ENCODE data around the gene PJA2.

DNA sequence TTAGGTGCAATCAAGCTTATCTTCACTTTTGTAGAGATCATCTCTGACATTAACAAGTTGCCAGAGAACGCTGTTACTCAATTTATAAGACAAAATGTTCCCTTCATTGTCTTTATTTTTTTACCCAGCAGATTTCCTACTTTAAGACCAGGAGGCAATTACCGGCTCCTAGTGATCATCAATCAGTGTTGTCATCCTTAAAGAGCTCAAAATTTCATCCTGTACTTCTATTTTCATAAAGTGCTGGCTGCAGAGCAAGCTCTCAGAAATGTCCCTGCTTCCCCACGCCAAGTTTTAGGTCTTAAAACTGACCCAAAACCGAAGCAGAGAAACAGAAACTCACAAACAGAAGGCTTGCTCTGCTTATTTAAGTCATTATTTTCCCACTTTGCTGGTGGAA lies 82.9 kb downstream of the PJA2 start:
- TF ChIP-seq, protein P1, sequence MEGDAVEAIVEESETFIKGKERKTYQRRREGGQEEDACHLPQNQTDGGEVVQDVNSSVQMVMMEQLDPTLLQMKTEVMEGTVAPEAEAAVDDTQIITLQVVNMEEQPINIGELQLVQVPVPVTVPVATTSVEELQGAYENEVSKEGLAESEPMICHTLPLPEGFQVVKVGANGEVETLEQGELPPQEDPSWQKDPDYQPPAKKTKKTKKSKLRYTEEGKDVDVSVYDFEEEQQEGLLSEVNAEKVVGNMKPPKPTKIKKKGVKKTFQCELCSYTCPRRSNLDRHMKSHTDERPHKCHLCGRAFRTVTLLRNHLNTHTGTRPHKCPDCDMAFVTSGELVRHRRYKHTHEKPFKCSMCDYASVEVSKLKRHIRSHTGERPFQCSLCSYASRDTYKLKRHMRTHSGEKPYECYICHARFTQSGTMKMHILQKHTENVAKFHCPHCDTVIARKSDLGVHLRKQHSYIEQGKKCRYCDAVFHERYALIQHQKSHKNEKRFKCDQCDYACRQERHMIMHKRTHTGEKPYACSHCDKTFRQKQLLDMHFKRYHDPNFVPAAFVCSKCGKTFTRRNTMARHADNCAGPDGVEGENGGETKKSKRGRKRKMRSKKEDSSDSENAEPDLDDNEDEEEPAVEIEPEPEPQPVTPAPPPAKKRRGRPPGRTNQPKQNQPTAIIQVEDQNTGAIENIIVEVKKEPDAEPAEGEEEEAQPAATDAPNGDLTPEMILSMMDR (IDR thresholded peaks at IDR 0.05; ENCODE audit: low read depth, low read length, missing input control): no peak
- no peak for TF ChIP-seq JUND (IDR thresholded peaks at IDR 0.05)
- no peak for TF ChIP-seq YY1 (IDR thresholded peaks at IDR 0.05)
- TF ChIP-seq, protein P2, sequence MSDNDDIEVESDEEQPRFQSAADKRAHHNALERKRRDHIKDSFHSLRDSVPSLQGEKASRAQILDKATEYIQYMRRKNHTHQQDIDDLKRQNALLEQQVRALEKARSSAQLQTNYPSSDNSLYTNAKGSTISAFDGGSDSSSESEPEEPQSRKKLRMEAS (IDR thresholded peaks at IDR 0.05): no peak
